GM20000 (cell line): Measurements from ENCODE around the gene MAF.

Experiments used
- DNase-seq: peaks from one replicate; pipeline ENCODE4 v3.0.0; 2012; ENCODE audit warnings: low spot score
- CTCF ChIP-seq: IDR thresholded peaks from 2 replicates; pipeline ENCODE4 v1.5.1; 2012; ENCODE audit warnings: mild to moderate bottlenecking, control low read depth; ENCODE audit errors: extremely low read depth, missing control alignments

The MAF gene

GRCh38 chr16:79639576-79640311, 39.2 kb upstream of the MAF start:
- DNase-seq = no peak

DNA sequence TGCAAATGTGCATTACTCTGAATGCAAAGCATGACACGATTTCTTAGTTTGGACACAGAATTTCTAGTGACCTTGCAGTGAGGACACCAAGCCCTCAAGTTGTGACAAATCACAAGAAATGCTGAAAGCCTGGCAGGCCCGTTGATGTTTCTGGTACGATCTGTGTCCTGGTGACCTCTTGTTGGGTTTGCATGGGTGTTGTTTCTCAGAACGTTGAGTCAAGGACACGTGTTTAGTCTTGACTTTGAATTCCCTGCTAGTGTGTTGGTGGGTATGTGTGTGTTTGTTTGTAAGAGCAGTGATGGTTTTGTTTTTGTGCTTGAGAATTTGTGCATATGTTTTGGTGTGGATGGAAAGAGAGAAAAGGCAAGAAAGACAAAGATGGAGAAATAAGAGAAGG, 37.8 kb upstream of the MAF start:
- TF ChIP-seq CTCF = no peak
- DNase-seq = no peak

More at GRCh38 chr16:79639576-79640311, 39.2 kb upstream of the MAF start:
- TF ChIP-seq CTCF = no peak

DNA sequence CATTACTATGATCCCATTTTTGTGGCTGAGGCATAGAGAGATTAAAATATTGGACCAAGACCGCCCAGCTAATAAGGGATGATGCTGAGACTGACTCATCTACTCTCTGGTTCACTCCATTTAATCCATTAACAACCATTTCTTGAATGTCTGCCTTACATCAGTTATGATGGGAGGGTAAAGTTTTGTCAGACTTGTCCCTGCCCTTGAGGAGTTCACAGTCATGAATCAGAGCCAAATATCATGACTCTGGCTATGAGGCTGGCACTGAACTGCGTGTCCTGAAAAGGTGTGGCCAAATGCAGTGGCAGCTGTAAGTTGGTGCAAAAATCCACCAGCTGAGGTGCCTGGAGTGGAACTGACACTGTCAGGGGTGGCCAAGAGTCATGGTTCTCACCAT, 35.0 kb upstream of the MAF start:
- no peak for TF ChIP-seq CTCF
- no peak for DNase-seq

GRCh38 chr16:79634298-79634697, 33.8 kb upstream of the MAF start:
- DNase-seq = no peak
- TF ChIP-seq CTCF = no peak

- no peak for DNase-seq
- no peak for TF ChIP-seq CTCF
These were observed 31.8 kb upstream of the MAF start for GRCh38 chr16:79632289-79632688.

GRCh38 chr16:79628988-79629387, 28.5 kb upstream of the MAF start:
- TF ChIP-seq CTCF = no peak
- DNase-seq = no peak

- no peak for DNase-seq
- no peak for TF ChIP-seq CTCF
These were observed 28.0 kb upstream of the MAF start for GRCh38 chr16:79628501-79628975.
